H1 (cell line): ENCODE results near the gene CC2D1A. TPM values are rescaled to one million over a fixed set of nuclear protein-coding genes. Genes with fewer than 3 reads are reported as not detected.

Experiments
- CHD7 ChIP-seq: fragments of 300-600 bp; sonication (generic); IDR thresholded peaks from 2 replicates; pipeline ENCODE4 v1.7.1; 2012; ENCODE audit warnings: low read length, moderate library complexity, mild to moderate bottlenecking, inconsistent platforms; ENCODE audit not compliant: insufficient replicate concordance
- polyA plus RNA-seq, 7 experiments: library from polyadenylated mRNA; depleted of rRNA in 3 of 7; stranded (reverse) in 5 of 7; unstranded in 2 of 7; fragments of >200 nt in 5 of 7; fragments of 200-250 nt in 2 of 7; gene quantifications; 1 replicate in 5 of 7; 2 replicates in 1 of 7; 4 replicates in 1 of 7; pipeline versions ENCODE4 v1.2.1 to v1.2.3, GENCODE V29; 2011 to 2013; ENCODE audit warnings: missing spikeins in 2 of 7, mixed read lengths in 2 of 7
- total RNA-seq: library from RNA; stranded (reverse); fragmentation: NEBNext Ultra II Directional; extraction: Animal tissue kit (Norgen Biotek cat#: 25700); gene quantifications from 2 replicates; pipeline ENCODE4 v1.2.1, GENCODE V29; 2021

CC2D1A gene
- total and polyA plus RNA-seq, 2 of the 8 experiments (the other 6 are each of a cell fraction or from before 2014, with no cell fraction given) = 12.5 to 33.0 TPM

GRCh38 chr19:13926010-13926409 is 20.0 kb downstream of the CC2D1A start (continued):
- TF ChIP-seq CHD7 = no peak
